HepG2 (cell line): Measurements from ENCODE around the gene DAZAP1. TPM values are rescaled to one million over a fixed set of nuclear protein-coding genes. Genes with fewer than 3 reads are reported as not detected.

ENCODE experiments used
- ATF7 ChIP-seq, 2 experiments: fragments of 450-650 bp in 1 of 2; sonication (generic) in 1 of 2; formaldehyde crosslinking in 1 of 2; IDR thresholded peaks; 2 replicates each; pipeline versions ENCODE4 v1.4.0 to v1.6.1; 2016 to 2020; ENCODE audit warnings: antibody characterized with exemption in 1 of 2, mild to moderate bottlenecking in 1 of 2, missing genetic modification reagents in 1 of 2
- ATM ChIP-seq: fragments of 450-650 bp; IDR thresholded peaks from 2 replicates; pipeline ENCODE4 v1.7.1; 2017; ENCODE audit warnings: mild to moderate bottlenecking, borderline replicate concordance
- GATA4 ChIP-seq: sonication (generic); IDR thresholded peaks from 2 replicates; pipeline ENCODE4 v1.6.1; 2016; ENCODE audit warnings: antibody characterized with exemption, low read depth, borderline replicate concordance
- HNRNPK ChIP-seq: fragments of 200-400 bp; formaldehyde crosslinking; IDR thresholded peaks from 2 replicates; pipeline ENCODE4 v1.6.1; 2018; ENCODE audit warnings: low read length, low read depth, moderate library complexity, mild to moderate bottlenecking; ENCODE audit not compliant: poor library complexity, severe bottlenecking
- KAT2B ChIP-seq: fragments of 150-350 bp; IDR thresholded peaks from 2 replicates; pipeline ENCODE4 v1.6.1; 2014; ENCODE audit warnings: low read depth, low read length, borderline replicate concordance
- MBD4 ChIP-seq: IDR thresholded peaks from 2 replicates; pipeline ENCODE4 v1.6.1; 2012; ENCODE audit warnings: low read length, inconsistent platforms, borderline replicate concordance
- MYC ChIP-seq: sonication (generic); formaldehyde crosslinking; IDR thresholded peaks from 2 replicates; pipeline ENCODE4 v1.9.0; 2021; ENCODE audit warnings: missing genetic modification reagents, borderline replicate concordance
- NBN ChIP-seq: fragments of 450-650 bp; conservative IDR thresholded peaks from 2 replicates; pipeline ENCODE4 v1.6.1; 2017
- RARG ChIP-seq: sonication (generic); formaldehyde crosslinking; IDR thresholded peaks from 2 replicates; pipeline ENCODE4 v1.4.0; 2020; ENCODE audit warnings: low read depth, mild to moderate bottlenecking, missing genetic modification reagents
- SIX1 ChIP-seq: sonication (generic); formaldehyde crosslinking; IDR thresholded peaks from 2 replicates; pipeline ENCODE4 v1.4.0; 2020; ENCODE audit warnings: missing genetic modification reagents, borderline replicate concordance
- SYNCRIP ChIP-seq: fragments of 200-400 bp; formaldehyde crosslinking; IDR thresholded peaks from 2 replicates; pipeline ENCODE4 v1.6.1; 2018; ENCODE audit warnings: mild to moderate bottlenecking, low read depth, low read length; ENCODE audit not compliant: insufficient read depth
- TBP ChIP-seq: sonication (generic); formaldehyde crosslinking; IDR thresholded peaks from 2 replicates; pipeline ENCODE4 v1.5.0; 2020; ENCODE audit warnings: missing genetic modification reagents
- ZBTB38 ChIP-seq: sonication (generic); formaldehyde crosslinking; IDR thresholded peaks from 2 replicates; pipeline ENCODE4 v1.5.1; 2020; ENCODE audit warnings: mild to moderate bottlenecking, missing genetic modification reagents
- ZBTB42 ChIP-seq: sonication (generic); formaldehyde crosslinking; IDR thresholded peaks from 2 replicates; pipeline ENCODE4 v1.5.0; 2020; ENCODE audit warnings: mild to moderate bottlenecking, missing genetic modification reagents
- ZKSCAN8 ChIP-seq: IDR thresholded peaks from 2 replicates; pipeline ENCODE4 v1.6.1; 2016; ENCODE audit warnings: borderline replicate concordance, missing genetic modification reagents, missing compliant biosample characterization
- ZNF143 ChIP-seq: sonication (generic); formaldehyde crosslinking; IDR thresholded peaks from 2 replicates; pipeline ENCODE4 v1.4.0; 2020; ENCODE audit warnings: missing genetic modification reagents
- ZNF652 ChIP-seq: IDR thresholded peaks from 2 replicates; pipeline ENCODE4 v1.6.1; 2016; ENCODE audit warnings: low read depth, borderline replicate concordance
- ZNF724P ChIP-seq: sonication (generic); formaldehyde crosslinking; IDR thresholded peaks from 2 replicates; pipeline ENCODE4 v1.8.0; 2022; ENCODE audit warnings: missing genetic modification reagents, borderline replicate concordance
- polyA plus RNA-seq, 8 experiments: library from polyadenylated mRNA; depleted of rRNA in 3 of 8; stranded (reverse) in 7 of 8; unstranded in 1 of 8; fragments of >200 nt; fragmentation: Illumina TruSeq in 4 of 8; extraction: Trizol in 4 of 8; gene quantifications; 2 replicates each; pipeline versions ENCODE4 v1.2.1 to v1.2.3, GENCODE V29; 2011 to 2016; ENCODE audit warnings: low read depth in 4 of 8, missing spikeins in 1 of 8, mixed read lengths in 1 of 8; ENCODE audit not compliant: insufficient read depth in 1 of 8
- total RNA-seq, 5 experiments: library from RNA; depleted of rRNA; stranded (reverse); fragments of >200 nt; fragmentation: Illumina TruSeq; extraction: Trizol; gene quantifications; 2 replicates each; pipeline ENCODE4 v1.2.3, GENCODE V29; 2016; ENCODE audit warnings: low read depth in 1 of 5
- TF ChIP-seq, protein P1 (sequence below): sonication (generic); formaldehyde crosslinking; IDR thresholded peaks from 2 replicates; pipeline ENCODE4 v1.4.0; 2020; ENCODE audit warnings: missing genetic modification reagents
- TF ChIP-seq, protein P2 (sequence below): sonication (generic); formaldehyde crosslinking; IDR thresholded peaks from 2 replicates; pipeline ENCODE4 v1.5.1; 2020; ENCODE audit warnings: mild to moderate bottlenecking, missing genetic modification reagents
- TF ChIP-seq, protein P3 (sequence below): IDR thresholded peaks from 2 replicates; pipeline ENCODE4 v1.6.1; 2016; ENCODE audit warnings: missing compliant biosample characterization, missing genetic modification reagents, borderline replicate concordance

DAZAP1 gene
- total and polyA plus RNA-seq, 2 of the 13 experiments (the other 11 are each of a cell fraction or from before 2014, with no cell fraction given) = 63.3 to 79.2 TPM

DNA sequence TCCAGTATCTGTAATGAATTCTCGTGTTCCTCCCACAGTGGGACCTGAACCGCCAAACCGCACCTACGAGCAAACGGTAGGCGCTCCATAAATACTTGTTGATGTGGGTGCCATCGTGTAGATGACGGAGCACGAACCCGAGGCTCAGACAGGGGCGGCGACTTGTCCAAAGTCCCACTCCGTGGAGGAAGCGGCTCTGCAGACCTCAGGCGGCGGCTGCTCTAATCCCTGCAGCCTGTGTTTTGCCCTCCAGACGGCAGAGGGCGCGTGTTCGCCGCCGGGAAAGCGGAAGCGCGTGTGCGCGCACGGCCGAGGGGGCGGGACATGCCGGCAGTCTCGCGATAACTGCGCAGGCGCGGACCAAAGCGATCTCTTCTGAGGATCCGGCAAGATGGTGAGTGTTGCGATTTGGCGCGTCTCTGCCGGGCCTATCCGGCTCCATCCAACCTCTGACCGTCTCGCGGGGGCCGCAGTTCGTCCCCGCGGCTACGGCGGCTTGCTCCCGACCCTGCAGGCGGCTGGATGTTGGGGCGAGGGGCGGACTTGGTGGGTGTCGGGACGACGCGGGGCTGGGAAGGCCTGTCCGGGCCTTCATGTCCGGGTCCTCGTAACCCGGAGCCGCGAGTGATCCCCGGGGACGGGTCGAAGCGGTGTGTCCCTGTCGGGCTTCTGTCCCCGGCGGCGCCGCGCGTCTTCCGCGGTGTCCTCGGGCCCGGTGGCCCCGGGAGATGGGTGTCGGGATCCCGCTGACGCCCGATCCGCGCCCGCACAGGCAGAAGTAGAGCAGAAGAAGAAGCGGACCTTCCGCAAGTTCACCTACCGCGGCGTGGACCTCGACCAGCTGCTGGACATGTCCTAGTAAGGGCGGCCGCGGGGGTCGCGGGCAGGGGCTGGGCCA lies 30.9 kb downstream of the DAZAP1 start, which contains the start of gene RPS15 (continued):
- no peak for TF ChIP-seq ATM
- no peak for TF ChIP-seq MBD4
- 0 out of 2 replicates have a peak, but pooled peaks have one; percentile 67 for TF ChIP-seq TBP (CRISPR knock-in tag)
- TF ChIP-seq NBN = no peak
- TF ChIP-seq ZNF143 (CRISPR knock-in tag) = peak; percentile 78
- no peak for TF ChIP-seq ATF7 (IDR thresholded peaks at IDR 0.05)
- TF ChIP-seq ATF7 (CRISPR knock-in tag; IDR thresholded peaks at IDR 0.05) = no peak; the same call in 1 of the 2 replicates
- peak; percentile 98 for TF ChIP-seq ZBTB38 (CRISPR knock-in tag)
- no peak; the same call in 1 of the 2 replicates for TF ChIP-seq ZNF652
- TF ChIP-seq, protein P1, sequence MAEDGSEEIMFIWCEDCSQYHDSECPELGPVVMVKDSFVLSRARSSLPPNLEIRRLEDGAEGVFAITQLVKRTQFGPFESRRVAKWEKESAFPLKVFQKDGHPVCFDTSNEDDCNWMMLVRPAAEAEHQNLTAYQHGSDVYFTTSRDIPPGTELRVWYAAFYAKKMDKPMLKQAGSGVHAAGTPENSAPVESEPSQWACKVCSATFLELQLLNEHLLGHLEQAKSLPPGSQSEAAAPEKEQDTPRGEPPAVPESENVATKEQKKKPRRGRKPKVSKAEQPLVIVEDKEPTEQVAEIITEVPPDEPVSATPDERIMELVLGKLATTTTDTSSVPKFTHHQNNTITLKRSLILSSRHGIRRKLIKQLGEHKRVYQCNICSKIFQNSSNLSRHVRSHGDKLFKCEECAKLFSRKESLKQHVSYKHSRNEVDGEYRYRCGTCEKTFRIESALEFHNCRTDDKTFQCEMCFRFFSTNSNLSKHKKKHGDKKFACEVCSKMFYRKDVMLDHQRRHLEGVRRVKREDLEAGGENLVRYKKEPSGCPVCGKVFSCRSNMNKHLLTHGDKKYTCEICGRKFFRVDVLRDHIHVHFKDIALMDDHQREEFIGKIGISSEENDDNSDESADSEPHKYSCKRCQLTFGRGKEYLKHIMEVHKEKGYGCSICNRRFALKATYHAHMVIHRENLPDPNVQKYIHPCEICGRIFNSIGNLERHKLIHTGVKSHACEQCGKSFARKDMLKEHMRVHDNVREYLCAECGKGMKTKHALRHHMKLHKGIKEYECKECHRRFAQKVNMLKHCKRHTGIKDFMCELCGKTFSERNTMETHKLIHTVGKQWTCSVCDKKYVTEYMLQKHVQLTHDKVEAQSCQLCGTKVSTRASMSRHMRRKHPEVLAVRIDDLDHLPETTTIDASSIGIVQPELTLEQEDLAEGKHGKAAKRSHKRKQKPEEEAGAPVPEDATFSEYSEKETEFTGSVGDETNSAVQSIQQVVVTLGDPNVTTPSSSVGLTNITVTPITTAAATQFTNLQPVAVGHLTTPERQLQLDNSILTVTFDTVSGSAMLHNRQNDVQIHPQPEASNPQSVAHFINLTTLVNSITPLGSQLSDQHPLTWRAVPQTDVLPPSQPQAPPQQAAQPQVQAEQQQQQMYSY (CRISPR knock-in tag) = peak; percentile 42; the same call in 1 of the 2 replicates
- TF ChIP-seq ZBTB42 (CRISPR knock-in tag) = no peak
- TF ChIP-seq ZKSCAN8 (CRISPR knock-in tag) = peak; percentile 99
- peak; percentile 52 for TF ChIP-seq HNRNPK
- TF ChIP-seq KAT2B = no peak
- TF ChIP-seq, protein P2, sequence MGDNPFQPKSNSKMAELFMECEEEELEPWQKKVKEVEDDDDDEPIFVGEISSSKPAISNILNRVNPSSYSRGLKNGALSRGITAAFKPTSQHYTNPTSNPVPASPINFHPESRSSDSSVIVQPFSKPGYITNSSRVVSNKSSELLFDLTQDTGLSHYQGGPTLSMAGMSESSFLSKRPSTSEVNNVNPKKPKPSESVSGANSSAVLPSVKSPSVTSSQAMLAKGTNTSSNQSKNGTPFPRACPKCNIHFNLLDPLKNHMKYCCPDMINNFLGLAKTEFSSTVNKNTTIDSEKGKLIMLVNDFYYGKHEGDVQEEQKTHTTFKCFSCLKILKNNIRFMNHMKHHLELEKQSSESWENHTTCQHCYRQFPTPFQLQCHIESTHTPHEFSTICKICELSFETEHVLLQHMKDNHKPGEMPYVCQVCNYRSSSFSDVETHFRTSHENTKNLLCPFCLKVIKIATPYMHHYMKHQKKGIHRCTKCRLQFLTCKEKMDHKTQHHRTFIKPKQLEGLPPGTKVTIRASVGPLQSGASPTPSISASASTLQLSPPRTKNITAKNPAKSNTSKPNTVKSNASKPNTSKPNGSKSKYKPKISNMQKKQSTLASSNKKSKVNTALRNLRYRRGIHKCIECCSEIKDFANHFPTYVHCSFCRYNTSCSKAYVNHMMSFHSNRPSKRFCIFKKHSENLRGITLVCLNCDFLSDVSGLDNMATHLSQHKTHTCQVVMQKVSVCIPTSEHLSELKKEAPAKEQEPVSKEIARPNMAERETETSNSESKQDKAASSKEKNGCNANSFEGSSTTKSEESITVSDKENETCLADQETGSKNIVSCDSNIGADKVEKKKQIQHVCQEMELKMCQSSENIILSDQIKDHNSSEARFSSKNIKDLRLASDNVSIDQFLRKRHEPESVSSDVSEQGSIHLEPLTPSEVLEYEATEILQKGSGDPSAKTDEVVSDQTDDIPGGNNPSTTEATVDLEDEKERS (CRISPR knock-in tag) = peak; percentile 77
- TF ChIP-seq RARG = no peak
- TF ChIP-seq MYC = peak; percentile 98
- TF ChIP-seq, protein P3, sequence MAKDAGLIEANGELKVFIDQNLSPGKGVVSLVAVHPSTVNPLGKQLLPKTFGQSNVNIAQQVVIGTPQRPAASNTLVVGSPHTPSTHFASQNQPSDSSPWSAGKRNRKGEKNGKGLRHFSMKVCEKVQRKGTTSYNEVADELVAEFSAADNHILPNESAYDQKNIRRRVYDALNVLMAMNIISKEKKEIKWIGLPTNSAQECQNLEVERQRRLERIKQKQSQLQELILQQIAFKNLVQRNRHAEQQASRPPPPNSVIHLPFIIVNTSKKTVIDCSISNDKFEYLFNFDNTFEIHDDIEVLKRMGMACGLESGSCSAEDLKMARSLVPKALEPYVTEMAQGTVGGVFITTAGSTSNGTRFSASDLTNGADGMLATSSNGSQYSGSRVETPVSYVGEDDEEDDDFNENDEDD (CRISPR knock-in tag) = peak; percentile 86
- peak; percentile 51; the same call in 1 of the 2 replicates for TF ChIP-seq SIX1 (CRISPR knock-in tag)
- TF ChIP-seq GATA4 = no peak
- peak; percentile 34; the same call in 1 of the 2 replicates for TF ChIP-seq ZNF724P (CRISPR knock-in tag)
- TF ChIP-seq SYNCRIP = no peak
